Fibroblast of lung (primary cell): ENCODE data around the gene WDR13.
"Not testable (repeated sequence)": the region's sequence is repeated elsewhere in the genome, so short reads cannot be mapped to it uniquely, and the experiment has no call there.

Source experiments
- CTCF ChIP-seq, 2 donors: IDR thresholded peaks in 1 of 2; conservative IDR thresholded peaks in 1 of 2; 1 replicate in 1 of 2; 2 replicates in 1 of 2; pipeline ENCODE4 v1.5.1; 2011 to 2012; ENCODE audit warnings: low read length in 2 of 2, control low read depth in 1 of 2, inconsistent platforms in 1 of 2, low read depth in 1 of 2, mild to moderate bottlenecking in 1 of 2
- EZH2 ChIP-seq: IDR thresholded peaks from 2 replicates; pipeline ENCODE4 v1.5.1; 2012; ENCODE audit warnings: low read length, control low read depth, mild to moderate bottlenecking; ENCODE audit errors: missing control alignments

GRCh38 chrX:48654746-48655145, 57.5 kb downstream of the WDR13 start:
- TF ChIP-seq CTCF (conservative IDR thresholded peaks at IDR 0.05 in 1 of 2, IDR thresholded peaks at IDR 0.05 in 1 of 2; ENCODE audit: low read depth in 1 of 2, low read length in 2 of 2); EZH2: not testable (repeated sequence)
